Uterus (tissue), 2 donors: Measurements from ENCODE around the gene SP2.

ENCODE experiments used
- CTCF ChIP-seq, 4 experiments: fragments of 200-600 bp in 2 of 4; fragments of 450-650 bp in 2 of 4; sonication (generic) in 2 of 4; IDR thresholded peaks; one replicate each; pipeline ENCODE4 v1.5.1; 2016 to 2019; ENCODE audit warnings: antibody characterized with exemption in 4 of 4, mild to moderate bottlenecking in 2 of 4, moderate library complexity in 1 of 4
- POLR2A ChIP-seq, 2 donors: fragments of 450-650 bp; IDR thresholded peaks; one replicate each; pipeline ENCODE4 v1.6.1; 2016; ENCODE audit warnings: antibody characterized with exemption in 2 of 2, mild to moderate bottlenecking in 1 of 2, moderate library complexity in 1 of 2

GRCh38 chr17:47847341-47848197 lies 48.5 kb upstream of the SP2 start:
- no peak for TF ChIP-seq POLR2A (IDR thresholded peaks at IDR 0.05)
- no peak for TF ChIP-seq CTCF (IDR thresholded peaks at IDR 0.05)
